Measurements from ENCODE around the gene NCAM1. TPM values are rescaled to one million over a fixed set of nuclear protein-coding genes. Genes with fewer than 3 reads are reported as not detected.

NCAM1 gene
- total RNA-seq, 6 experiments from 2014 or later: 1.2 to 2.4 (median 1.8) TPM

DNA sequence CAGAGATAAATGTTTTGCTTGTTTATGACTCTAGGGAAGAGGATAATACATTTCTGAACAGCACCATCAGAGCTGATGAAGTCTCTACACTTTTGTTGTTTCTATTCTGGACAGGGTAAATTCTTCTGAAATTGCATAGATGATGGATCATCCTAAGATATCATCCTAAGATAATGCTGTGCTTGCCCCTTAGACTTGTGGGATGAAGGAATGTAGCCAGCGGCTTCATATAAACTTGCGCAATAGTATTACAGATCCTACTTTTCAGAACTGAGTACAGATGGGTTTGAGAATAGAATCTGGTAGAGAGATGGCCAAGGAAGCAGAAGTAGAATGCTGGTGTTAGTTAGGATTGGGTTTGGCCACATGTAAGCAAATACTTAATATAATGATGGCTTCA lies 61.0 kb downstream of the NCAM1 start:
- Histone ChIP-seq H3K9me3 (no peaks in the 10 kb centered on the region), H3K4me3 (no peak overlapping the region), H3K27me3 (no peaks in the 10 kb centered on the region), H3K36me3 (no peaks in the 10 kb centered on the region), H3K4me1 (no peaks in the 10 kb centered on the region), H3K27ac (no peak overlapping the region)
- TF ChIP-seq POLR2A (IDR thresholded peaks at IDR 0.05): no peak
- TF ChIP-seq, protein P1, sequence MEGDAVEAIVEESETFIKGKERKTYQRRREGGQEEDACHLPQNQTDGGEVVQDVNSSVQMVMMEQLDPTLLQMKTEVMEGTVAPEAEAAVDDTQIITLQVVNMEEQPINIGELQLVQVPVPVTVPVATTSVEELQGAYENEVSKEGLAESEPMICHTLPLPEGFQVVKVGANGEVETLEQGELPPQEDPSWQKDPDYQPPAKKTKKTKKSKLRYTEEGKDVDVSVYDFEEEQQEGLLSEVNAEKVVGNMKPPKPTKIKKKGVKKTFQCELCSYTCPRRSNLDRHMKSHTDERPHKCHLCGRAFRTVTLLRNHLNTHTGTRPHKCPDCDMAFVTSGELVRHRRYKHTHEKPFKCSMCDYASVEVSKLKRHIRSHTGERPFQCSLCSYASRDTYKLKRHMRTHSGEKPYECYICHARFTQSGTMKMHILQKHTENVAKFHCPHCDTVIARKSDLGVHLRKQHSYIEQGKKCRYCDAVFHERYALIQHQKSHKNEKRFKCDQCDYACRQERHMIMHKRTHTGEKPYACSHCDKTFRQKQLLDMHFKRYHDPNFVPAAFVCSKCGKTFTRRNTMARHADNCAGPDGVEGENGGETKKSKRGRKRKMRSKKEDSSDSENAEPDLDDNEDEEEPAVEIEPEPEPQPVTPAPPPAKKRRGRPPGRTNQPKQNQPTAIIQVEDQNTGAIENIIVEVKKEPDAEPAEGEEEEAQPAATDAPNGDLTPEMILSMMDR (IDR thresholded peaks at IDR 0.05): no peak
- intact Hi-C loops (cut with DNase I): no loop called here
- 85% methylated on average over 2 of the region's 2 CpGs for WGBS (ENCODE audit: insufficient coverage, low coverage, low lambda C conversion rate, missing lambda C conversion rate)
- DNase-seq: no peak
- no peak for ATAC-seq

DNA sequence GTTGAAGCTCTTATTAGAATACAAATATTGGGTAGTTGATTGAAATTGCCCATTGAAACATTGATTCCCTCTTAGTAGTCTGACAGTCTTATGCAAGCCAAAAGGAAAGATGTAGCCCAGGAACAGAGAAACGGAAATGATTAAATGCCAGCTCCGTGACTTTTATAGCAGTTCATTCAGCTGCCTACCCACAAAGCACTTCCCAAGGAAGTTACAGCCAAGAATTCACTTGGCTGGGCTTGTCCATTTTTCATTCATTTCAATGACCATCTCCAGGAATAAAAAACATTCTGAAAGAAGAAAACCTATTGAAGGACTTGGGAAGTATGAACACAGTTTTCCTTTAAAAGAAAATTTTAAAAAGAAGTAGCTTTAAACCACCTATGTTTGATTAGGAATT lies 62.0 kb downstream of the NCAM1 start:
- H3K36me3 ChIP-seq: no peaks in the 10 kb centered on the region
- ATAC-seq (no peak), DNase-seq (no peak)
- TF ChIP-seq POLR2A (IDR thresholded peaks at IDR 0.05): no peak
- TF ChIP-seq, protein P1 (IDR thresholded peaks at IDR 0.05): no peak
- H3K4me3 ChIP-seq: no peak overlapping the region
- no peak overlapping the region for H3K27ac ChIP-seq
- 50% methylated on average over 2 of the region's 2 CpGs for WGBS (ENCODE audit: insufficient coverage, low coverage, low lambda C conversion rate, missing lambda C conversion rate)
- H3K27me3 ChIP-seq: no peaks in the 10 kb centered on the region
- intact Hi-C loops (cut with DNase I): no loop called here
- no peaks in the 10 kb centered on the region for H3K9me3 ChIP-seq
- no peaks in the 10 kb centered on the region for H3K4me1 ChIP-seq

DNA sequence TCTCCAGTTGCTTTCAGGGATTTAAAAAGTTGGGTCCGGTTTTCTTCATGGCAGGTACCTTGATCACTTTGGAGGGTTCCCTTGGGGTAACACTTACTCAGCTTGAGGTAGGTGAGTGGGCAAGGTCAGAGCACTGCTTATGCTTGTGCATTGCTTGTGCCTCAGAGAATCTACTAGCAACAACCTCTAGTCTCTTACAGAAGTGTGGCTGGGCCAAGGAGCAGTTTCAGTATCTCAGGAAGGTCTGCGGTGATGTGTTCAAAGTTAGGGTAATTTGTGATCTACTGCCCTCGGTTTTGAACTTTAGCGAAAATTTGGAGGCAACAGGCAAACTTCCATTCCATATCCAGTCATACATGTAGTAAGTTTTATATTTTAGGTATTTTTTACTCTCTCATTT lies 62.8 kb downstream of the NCAM1 start:
- WGBS (ENCODE audit: insufficient coverage, low coverage, low lambda C conversion rate, missing lambda C conversion rate): 65% methylated on average over 4 of the region's 4 CpGs
- Histone ChIP-seq H3K9me3 (no peaks in the 10 kb centered on the region), H3K27me3 (no peaks in the 10 kb centered on the region), H3K36me3 (no peaks in the 10 kb centered on the region), H3K4me1 (no peaks in the 10 kb centered on the region), H3K4me3 (no peak overlapping the region), H3K27ac (no peak overlapping the region)
- DNase-seq: no peak
- no peak for ATAC-seq
- intact Hi-C loops (cut with DNase I): no loop called here
- no peak for TF ChIP-seq POLR2A (IDR thresholded peaks at IDR 0.05)
- TF ChIP-seq, protein P1 (IDR thresholded peaks at IDR 0.05): no peak

DNA sequence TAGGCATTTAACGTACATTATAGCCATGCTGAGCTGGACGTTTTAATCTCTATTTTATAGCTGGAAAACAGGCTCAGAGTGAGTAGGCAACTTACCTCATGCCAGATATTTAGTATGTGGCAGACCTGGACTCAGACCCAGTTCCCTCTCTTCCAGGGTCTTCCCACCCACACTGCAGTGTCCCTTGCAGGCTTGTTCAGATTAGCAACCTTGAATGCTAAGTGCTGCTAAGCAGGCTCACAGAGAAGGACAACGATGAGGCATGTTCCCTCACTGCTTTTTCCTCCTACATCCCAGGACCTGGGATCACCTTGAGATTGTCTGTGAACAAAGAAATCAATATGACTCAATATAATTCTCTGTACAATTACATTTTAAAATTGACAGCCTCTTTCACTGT lies 65.6 kb downstream of the NCAM1 start:
- no peak for ATAC-seq
- H3K4me1 ChIP-seq: no peaks in the 10 kb centered on the region
- H3K27ac ChIP-seq: no peak overlapping the region
- H3K27me3 ChIP-seq: no peaks in the 10 kb centered on the region
- no peaks in the 10 kb centered on the region for H3K36me3 ChIP-seq
- no peaks in the 10 kb centered on the region for H3K9me3 ChIP-seq
- intact Hi-C loops (cut with DNase I): no loop called here
- TF ChIP-seq, protein P1 (IDR thresholded peaks at IDR 0.05): no peak
- no peak for TF ChIP-seq POLR2A (IDR thresholded peaks at IDR 0.05)
- no peak overlapping the region for H3K4me3 ChIP-seq
- 30% methylated on average over 3 of the region's 3 CpGs for WGBS (ENCODE audit: insufficient coverage, low coverage, low lambda C conversion rate, missing lambda C conversion rate)
- DNase-seq: no peak

DNA sequence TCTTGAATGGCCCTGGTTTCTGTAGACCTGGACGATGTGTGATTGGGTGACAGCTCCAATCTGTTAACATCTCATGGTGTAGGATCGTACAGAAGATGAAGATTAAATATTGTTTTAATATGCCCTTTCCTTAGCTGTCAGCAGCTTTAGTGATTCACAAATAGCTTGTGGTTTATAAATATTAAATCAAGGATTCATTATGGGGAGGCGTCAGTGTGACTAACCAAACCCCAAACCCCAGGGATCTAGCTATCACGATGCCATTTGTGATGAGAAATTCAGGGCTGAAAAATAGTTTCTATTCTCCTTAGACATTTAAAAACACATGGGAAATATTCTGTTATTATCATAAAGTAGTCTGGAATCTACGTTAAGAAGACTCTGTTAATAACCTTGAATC lies 73.4 kb downstream of the NCAM1 start:
- 73% methylated on average over 5 of the region's 5 CpGs for WGBS (ENCODE audit: insufficient coverage, low coverage, low lambda C conversion rate, missing lambda C conversion rate)
- TF ChIP-seq, protein P1 (IDR thresholded peaks at IDR 0.05): no peak
- TF ChIP-seq POLR2A (IDR thresholded peaks at IDR 0.05): no peak
- Histone ChIP-seq H3K4me1 (no peaks in the 10 kb centered on the region), H3K9me3 (no peaks in the 10 kb centered on the region), H3K27me3 (no peaks in the 10 kb centered on the region), H3K27ac (no peak overlapping the region), H3K36me3 (no peaks in the 10 kb centered on the region), H3K4me3 (no peak overlapping the region)
- intact Hi-C loops (cut with DNase I): no loop called here
- DNase-seq (no peak), ATAC-seq (no peak)

Data from right lobe of liver (tissue), 6 donors.